Measurements from ENCODE around the gene ZNRF1.

GRCh38 chr16:75089486-75090202 is 90.8 kb downstream of the ZNRF1 start:
- TF ChIP-seq CTCF (IDR thresholded peaks at IDR 0.05) (no peak), POLR2A (IDR thresholded peaks at IDR 0.05) (no peak)
